Large intestine (tissue), 12 donors: ENCODE results near the gene HAAO. TPM values are rescaled to one million over a fixed set of nuclear protein-coding genes. Genes with fewer than 3 reads are reported as not detected.

ENCODE experiments used
- DNase-seq, 2 donors: peaks; one replicate each; pipeline versions ENCODE4 v3.0.0 to v3.0.0-alpha.2; 2013
- H3K27ac ChIP-seq: one replicate; pipeline ENCODE4 v1.5.1; 2013; ENCODE audit warnings: low read length
- H3K27me3 ChIP-seq: 2 replicates; pipeline ENCODE4 v1.6.1; 2013; ENCODE audit warnings: low read length; ENCODE audit not compliant: control insufficient read depth, insufficient read depth
- H3K36me3 ChIP-seq: 2 replicates; pipeline ENCODE4 v1.6.1; 2013; ENCODE audit warnings: low read length; ENCODE audit not compliant: control insufficient read depth, insufficient read depth
- H3K4me1 ChIP-seq: one replicate; pipeline ENCODE4 v1.6.1; 2013; ENCODE audit warnings: low read length; ENCODE audit not compliant: control insufficient read depth, insufficient read depth
- H3K4me3 ChIP-seq: one replicate; pipeline ENCODE4 v1.5.1; 2013; ENCODE audit warnings: low read length
- H3K9me3 ChIP-seq: one replicate; pipeline ENCODE4 v1.6.1; 2013; ENCODE audit warnings: mild to moderate bottlenecking, low read depth, low read length, moderate library complexity; ENCODE audit not compliant: control insufficient read depth
- WGBS: methylation state at CpG from one replicate; pipeline ENCODE4 v1.1.5; 2013; ENCODE audit warnings: low lambda C conversion rate; ENCODE audit not compliant: insufficient coverage; 5-methylcytosine and 5-hydroxymethylcytosine counted together
- long read RNA-seq, 11 donors: transcript quantifications; one replicate each; lab custom pipeline, GENCODE V29; 2026
- polyA plus RNA-seq: library from polyadenylated mRNA; unstranded; fragments of 120-200 nt; gene quantifications from one replicate; pipeline ENCODE4 v1.2.1, GENCODE V29; 2013

The HAAO gene
- 47.9 TPM for polyA plus RNA-seq
- long read RNA-seq, donor 1, partial matches to known transcripts, result 0 of 6 reads
- long read RNA-seq, donor 1, other reads (novel, unspliced or antisense), result 0 of 6 reads
- long read RNA-seq, donor 2, transcript HAAO-201 (10 exons, 1,265 nt), result major isoform, 15 of 23 reads
- long read RNA-seq, donor 2, partial matches to known transcripts, result 0 of 23 reads
- long read RNA-seq, donor 2, other reads (novel, unspliced or antisense), result 6 of 23 reads
- long read RNA-seq, donor 3, result 0 reads
- long read RNA-seq, donor 4, partial matches to known transcripts, result 0 of 1 reads
- long read RNA-seq, donor 4, other reads (novel, unspliced or antisense), result 0 of 1 reads
- long read RNA-seq, donor 5, partial matches to known transcripts, result 0 of 3 reads
- long read RNA-seq, donor 5, other reads (novel, unspliced or antisense), result 0 of 3 reads
- long read RNA-seq, donor 6, transcript HAAO-201 (10 exons, 1,265 nt), result major isoform, 5 of 8 reads
- long read RNA-seq, donor 6, partial matches to known transcripts, result 0 of 8 reads
- long read RNA-seq, donor 6, other reads (novel, unspliced or antisense), result 0 of 8 reads
- long read RNA-seq, donor 7, partial matches to known transcripts, result 0 of 3 reads
- long read RNA-seq, donor 7, other reads (novel, unspliced or antisense), result 0 of 3 reads
- long read RNA-seq, donor 8, transcript HAAO-201 (10 exons, 1,265 nt), result major isoform, 11 of 14 reads
- long read RNA-seq, donor 8, partial matches to known transcripts, result 0 of 14 reads
- long read RNA-seq, donor 8, other reads (novel, unspliced or antisense), result 0 of 14 reads
- long read RNA-seq, donor 9, transcript HAAO-201 (10 exons, 1,265 nt), result major isoform, 12 of 13 reads
- long read RNA-seq, donor 9, partial matches to known transcripts, result 0 of 13 reads
- long read RNA-seq, donor 9, other reads (novel, unspliced or antisense), result 0 of 13 reads
- long read RNA-seq, donor 10, transcript HAAO-201 (10 exons, 1,265 nt), result major isoform, 12 of 18 reads
- long read RNA-seq, donor 10, partial matches to known transcripts, result 0 of 18 reads
- long read RNA-seq, donor 10, other reads (novel, unspliced or antisense), result 5 of 18 reads
- long read RNA-seq, donor 11, transcript HAAO-201 (10 exons, 1,265 nt), result major isoform, 6 of 8 reads
- long read RNA-seq, donor 11, partial matches to known transcripts, result 0 of 8 reads
- long read RNA-seq, donor 11, other reads (novel, unspliced or antisense), result 0 of 8 reads

- H3K9me3 ChIP-seq, result no peaks in the 10 kb centered on the region
- H3K4me1 ChIP-seq, result peaks cover 6% of the 10 kb centered on the region
- no peaks in the 10 kb centered on the region for H3K27me3 ChIP-seq
- H3K27ac ChIP-seq, result peak within 1 kb of the TSS; percentile 99
- WGBS, result no CpG with 5 or more reads among the region's 75 CpGs
- H3K4me3 ChIP-seq, result peak within 1 kb of the TSS; percentile 94
- peaks cover 6% of the 10 kb centered on the region for H3K36me3 ChIP-seq
- peak; percentile 85 to 95 for DNase-seq
Observed at GRCh38 chr2:42792583-42793333, at the start of gene HAAO. HAAO (minus strand) TSS chr2:42792583; CDS start chr2:42792536, 47 bp downstream.

- no peak for DNase-seq
- peaks cover 6% of the 10 kb centered on the region for H3K4me1 ChIP-seq
- H3K27me3 ChIP-seq, result no peaks in the 10 kb centered on the region
- H3K36me3 ChIP-seq, result no peaks in the 10 kb centered on the region
- no peaks in the 10 kb centered on the region for H3K9me3 ChIP-seq
- H3K27ac ChIP-seq, result no peak overlapping the region
- WGBS, result no CpG with 5 or more reads among the region's 5 CpGs
- H3K4me3 ChIP-seq, result no peak overlapping the region
Observed at GRCh38 chr2:42841344-42841743, 49.0 kb upstream of the HAAO start.

GRCh38 chr2:42840760-42841159 is 48.4 kb upstream of the HAAO start:
- Histone ChIP-seq H3K4me1 (peaks cover 3% of the 10 kb centered on the region), H3K27ac (no peak overlapping the region), H3K27me3 (no peaks in the 10 kb centered on the region), H3K36me3 (no peaks in the 10 kb centered on the region), H3K4me3 (no peak overlapping the region), H3K9me3 (no peaks in the 10 kb centered on the region)
- WGBS, result no CpG with 5 or more reads among the region's 6 CpGs
- DNase-seq, result no peak

- Histone ChIP-seq H3K27ac (no peak overlapping the region), H3K36me3 (no peaks in the 10 kb centered on the region), H3K4me1 (no peaks in the 10 kb centered on the region), H3K9me3 (no peaks in the 10 kb centered on the region), H3K27me3 (no peaks in the 10 kb centered on the region), H3K4me3 (no peak overlapping the region)
- WGBS, result no CpG with 5 or more reads among the region's 4 CpGs
- no peak for DNase-seq
Observed at GRCh38 chr2:42839809-42840501, 47.6 kb upstream of the HAAO start.

- no CpG with 5 or more reads among the region's 5 CpGs for WGBS
- no peaks in the 10 kb centered on the region for H3K9me3 ChIP-seq
- no peak overlapping the region for H3K27ac ChIP-seq
- H3K36me3 ChIP-seq, result no peaks in the 10 kb centered on the region
- H3K4me1 ChIP-seq, result no peaks in the 10 kb centered on the region
- no peak overlapping the region for H3K4me3 ChIP-seq
- no peak for DNase-seq
- H3K27me3 ChIP-seq, result no peaks in the 10 kb centered on the region
Observed at GRCh38 chr2:42838133-42838532, 45.8 kb upstream of the HAAO start.

GRCh38 chr2:42835577-42836371 is 43.4 kb upstream of the HAAO start:
- H3K4me1 ChIP-seq, result no peaks in the 10 kb centered on the region
- H3K27ac ChIP-seq, result no peak overlapping the region
- no peak overlapping the region for H3K4me3 ChIP-seq
- H3K27me3 ChIP-seq, result no peaks in the 10 kb centered on the region
- DNase-seq, result no peak
- WGBS, result no CpG with 5 or more reads among the region's 5 CpGs
- no peaks in the 10 kb centered on the region for H3K9me3 ChIP-seq
- H3K36me3 ChIP-seq, result no peaks in the 10 kb centered on the region

- no peak overlapping the region for H3K4me3 ChIP-seq
- H3K4me1 ChIP-seq, result no peaks in the 10 kb centered on the region
- no peak overlapping the region for H3K27ac ChIP-seq
- WGBS, result no CpG with 5 or more reads among the region's 7 CpGs
- no peaks in the 10 kb centered on the region for H3K9me3 ChIP-seq
- DNase-seq, result no peak
- H3K27me3 ChIP-seq, result no peaks in the 10 kb centered on the region
- no peaks in the 10 kb centered on the region for H3K36me3 ChIP-seq
Observed at GRCh38 chr2:42834161-42834560, 41.8 kb upstream of the HAAO start.

GRCh38 chr2:42832289-42832634 is 39.9 kb upstream of the HAAO start:
- Histone ChIP-seq H3K36me3 (no peaks in the 10 kb centered on the region), H3K27ac (no peak overlapping the region), H3K9me3 (no peaks in the 10 kb centered on the region), H3K4me1 (peaks cover 4% of the 10 kb centered on the region), H3K4me3 (no peak overlapping the region), H3K27me3 (no peaks in the 10 kb centered on the region)
- no CpG with 5 or more reads among the region's 6 CpGs for WGBS
- DNase-seq, result no peak
